KMS-11 (cell line): Measurements from ENCODE around the gene ST8SIA6.

Experiments used
- H2AFZ ChIP-seq: fragments of 200-600 bp; sonication (generic); 2 replicates; pipeline ENCODE4 v1.6.1; 2016; ENCODE audit warnings: antibody characterized with exemption, mixed run types, low read depth
- H3K27ac ChIP-seq: fragments of 200-600 bp; sonication (generic); 2 replicates; pipeline ENCODE4 v1.6.1; 2016; ENCODE audit warnings: mild to moderate bottlenecking, mixed run types
- H3K27me3 ChIP-seq: fragments of 200-600 bp; sonication (generic); 2 replicates; pipeline ENCODE4 v1.6.1; 2017; ENCODE audit warnings: mild to moderate bottlenecking, low read depth, mixed run types, moderate library complexity; ENCODE audit not compliant: insufficient read depth
- H3K36me3 ChIP-seq: fragments of 200-600 bp; sonication (generic); 2 replicates; pipeline ENCODE4 v1.6.1; 2017; ENCODE audit warnings: mild to moderate bottlenecking, mixed run types; ENCODE audit not compliant: insufficient read depth
- H3K4me1 ChIP-seq: fragments of 200-600 bp; sonication (generic); 2 replicates; pipeline ENCODE4 v1.6.1; 2016; ENCODE audit warnings: mild to moderate bottlenecking, low read depth, mixed run types; ENCODE audit not compliant: poor library complexity, severe bottlenecking
- H3K4me2 ChIP-seq: fragments of 200-600 bp; sonication (generic); 2 replicates; pipeline ENCODE4 v1.7.0; 2016; ENCODE audit warnings: mild to moderate bottlenecking, mixed run types
- H3K4me3 ChIP-seq: fragments of 200-600 bp; sonication (generic); IDR thresholded peaks from 2 replicates; pipeline ENCODE4 v1.6.1; 2017; ENCODE audit warnings: low read depth, low read length, mixed read lengths; ENCODE audit not compliant: insufficient read depth
- H3K79me2 ChIP-seq: fragments of 200-600 bp; sonication (generic); 2 replicates; pipeline ENCODE4 v1.6.1; 2016; ENCODE audit warnings: low read depth, mixed run types; ENCODE audit not compliant: insufficient read depth
- H3K9ac ChIP-seq: fragments of 200-600 bp; sonication (generic); 2 replicates; pipeline ENCODE4 v1.6.1; 2016; ENCODE audit warnings: mild to moderate bottlenecking, mixed run types
- H4K20me1 ChIP-seq: fragments of 200-600 bp; sonication (generic); 2 replicates; pipeline ENCODE4 v1.6.1; 2016; ENCODE audit warnings: mild to moderate bottlenecking, mixed run types; ENCODE audit not compliant: insufficient read depth
- CTCF ChIP-seq: fragments of 200-600 bp; sonication (generic); conservative IDR thresholded peaks from 2 replicates; pipeline ENCODE4 v1.6.1; 2017; ENCODE audit warnings: low read depth, mild to moderate bottlenecking, antibody characterized with exemption, low read length, moderate library complexity, mixed read lengths

Gene ST8SIA6

GRCh38 chr10:17381502-17382142, 72.8 kb downstream of the ST8SIA6 start:
- Histone ChIP-seq H3K4me3 (no peak overlapping the region), H3K4me2 (no peak overlapping the region), H3K27me3 (no peaks in the 10 kb centered on the region), H4K20me1 (no peaks in the 10 kb centered on the region), H3K27ac (no peak overlapping the region), H2AFZ (no peak overlapping the region), H3K4me1 (no peaks in the 10 kb centered on the region), H3K36me3 (no peaks in the 10 kb centered on the region), H3K9ac (no peak overlapping the region), H3K79me2 (no peaks in the 10 kb centered on the region)
- TF ChIP-seq CTCF, result no peak

- no peaks in the 10 kb centered on the region for H3K27me3 ChIP-seq
- H3K27ac ChIP-seq, result no peak overlapping the region
- H3K4me3 ChIP-seq, result no peak overlapping the region
- H3K4me2 ChIP-seq, result no peak overlapping the region
- no peaks in the 10 kb centered on the region for H4K20me1 ChIP-seq
- H3K36me3 ChIP-seq, result no peaks in the 10 kb centered on the region
- no peaks in the 10 kb centered on the region for H3K79me2 ChIP-seq
- no peak overlapping the region for H2AFZ ChIP-seq
- H3K4me1 ChIP-seq, result no peaks in the 10 kb centered on the region
- H3K9ac ChIP-seq, result no peak overlapping the region
- no peak for TF ChIP-seq CTCF
Measured at GRCh38 chr10:17380888-17381287, 73.5 kb downstream of the ST8SIA6 start.

- Histone ChIP-seq H4K20me1 (no peaks in the 10 kb centered on the region), H3K4me2 (no peak overlapping the region), H3K27me3 (no peaks in the 10 kb centered on the region), H3K79me2 (no peaks in the 10 kb centered on the region), H2AFZ (no peak overlapping the region), H3K4me1 (no peaks in the 10 kb centered on the region), H3K36me3 (no peaks in the 10 kb centered on the region), H3K27ac (no peak overlapping the region), H3K9ac (no peak overlapping the region), H3K4me3 (no peak overlapping the region)
- no peak for TF ChIP-seq CTCF
Measured at GRCh38 chr10:17380016-17380415, 74.4 kb downstream of the ST8SIA6 start.

- no peak for TF ChIP-seq CTCF
- Histone ChIP-seq H3K79me2 (no peaks in the 10 kb centered on the region), H2AFZ (no peak overlapping the region), H3K4me2 (no peak overlapping the region), H3K36me3 (no peaks in the 10 kb centered on the region), H3K4me1 (no peaks in the 10 kb centered on the region), H4K20me1 (no peaks in the 10 kb centered on the region), H3K9ac (no peak overlapping the region), H3K27ac (no peak overlapping the region), H3K4me3 (no peak overlapping the region), H3K27me3 (no peaks in the 10 kb centered on the region)
Measured at GRCh38 chr10:17379151-17379690, 75.2 kb downstream of the ST8SIA6 start.
